ENCODE results near the gene GCHFR.

DNA sequence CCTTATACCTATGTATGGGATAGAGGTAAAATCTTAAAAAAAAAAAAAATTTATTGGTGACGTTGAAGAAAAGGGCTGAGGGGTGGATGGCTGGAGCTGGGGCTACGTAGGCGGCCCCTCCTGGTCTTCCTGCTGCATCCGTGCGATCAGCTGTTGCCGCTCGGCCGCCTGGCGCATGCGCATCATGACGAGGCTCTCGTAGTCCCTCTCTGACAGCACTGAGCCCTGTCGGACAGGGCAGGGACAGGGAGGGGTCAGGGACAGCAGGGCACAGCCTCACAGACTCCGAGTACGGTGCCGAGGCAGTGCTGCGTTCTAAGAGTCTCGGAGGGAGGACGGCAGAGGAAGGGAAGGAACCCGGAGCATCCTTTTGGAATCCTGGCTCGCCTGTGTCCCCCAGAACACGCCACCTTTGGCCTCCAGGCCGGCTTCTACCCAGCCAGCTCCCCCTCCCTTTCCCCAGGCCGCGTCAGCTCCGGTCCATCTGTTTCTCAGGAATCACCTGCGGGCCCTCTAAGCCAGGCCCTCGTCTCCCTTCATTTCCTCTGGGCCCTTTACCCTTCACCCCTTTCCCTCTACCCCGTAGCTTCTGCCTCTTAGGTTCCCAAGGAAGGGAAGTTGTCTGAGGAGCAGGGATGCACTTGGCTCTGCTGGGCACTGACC lies 4.1 kb downstream of the GCHFR start:
- no peak for TF ChIP-seq ZNF776 (tag by site-specific recombination; IDR thresholded peaks at IDR 0.05; ENCODE audit: borderline replicate concordance)
- no peak for TF ChIP-seq ZNF121 (tag by site-specific recombination; IDR thresholded peaks at IDR 0.05)
- TF ChIP-seq, protein P1, sequence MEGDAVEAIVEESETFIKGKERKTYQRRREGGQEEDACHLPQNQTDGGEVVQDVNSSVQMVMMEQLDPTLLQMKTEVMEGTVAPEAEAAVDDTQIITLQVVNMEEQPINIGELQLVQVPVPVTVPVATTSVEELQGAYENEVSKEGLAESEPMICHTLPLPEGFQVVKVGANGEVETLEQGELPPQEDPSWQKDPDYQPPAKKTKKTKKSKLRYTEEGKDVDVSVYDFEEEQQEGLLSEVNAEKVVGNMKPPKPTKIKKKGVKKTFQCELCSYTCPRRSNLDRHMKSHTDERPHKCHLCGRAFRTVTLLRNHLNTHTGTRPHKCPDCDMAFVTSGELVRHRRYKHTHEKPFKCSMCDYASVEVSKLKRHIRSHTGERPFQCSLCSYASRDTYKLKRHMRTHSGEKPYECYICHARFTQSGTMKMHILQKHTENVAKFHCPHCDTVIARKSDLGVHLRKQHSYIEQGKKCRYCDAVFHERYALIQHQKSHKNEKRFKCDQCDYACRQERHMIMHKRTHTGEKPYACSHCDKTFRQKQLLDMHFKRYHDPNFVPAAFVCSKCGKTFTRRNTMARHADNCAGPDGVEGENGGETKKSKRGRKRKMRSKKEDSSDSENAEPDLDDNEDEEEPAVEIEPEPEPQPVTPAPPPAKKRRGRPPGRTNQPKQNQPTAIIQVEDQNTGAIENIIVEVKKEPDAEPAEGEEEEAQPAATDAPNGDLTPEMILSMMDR (tag by site-specific recombination; IDR thresholded peaks at IDR 0.05) = no peak
- TF ChIP-seq ZNF544 (tag by site-specific recombination; IDR thresholded peaks at IDR 0.05) = no peak
- TF ChIP-seq BCL11A (tag by site-specific recombination; IDR thresholded peaks at IDR 0.05; ENCODE audit: low read depth) = no peak
- TF ChIP-seq ZNF707 (tag by site-specific recombination; IDR thresholded peaks at IDR 0.05) = no peak
- TF ChIP-seq ZNF184 (tag by site-specific recombination; IDR thresholded peaks at IDR 0.05) = no peak
- TF ChIP-seq ZNF701 (tag by site-specific recombination; IDR thresholded peaks at IDR 0.05) = no peak
- TF ChIP-seq, protein P2, sequence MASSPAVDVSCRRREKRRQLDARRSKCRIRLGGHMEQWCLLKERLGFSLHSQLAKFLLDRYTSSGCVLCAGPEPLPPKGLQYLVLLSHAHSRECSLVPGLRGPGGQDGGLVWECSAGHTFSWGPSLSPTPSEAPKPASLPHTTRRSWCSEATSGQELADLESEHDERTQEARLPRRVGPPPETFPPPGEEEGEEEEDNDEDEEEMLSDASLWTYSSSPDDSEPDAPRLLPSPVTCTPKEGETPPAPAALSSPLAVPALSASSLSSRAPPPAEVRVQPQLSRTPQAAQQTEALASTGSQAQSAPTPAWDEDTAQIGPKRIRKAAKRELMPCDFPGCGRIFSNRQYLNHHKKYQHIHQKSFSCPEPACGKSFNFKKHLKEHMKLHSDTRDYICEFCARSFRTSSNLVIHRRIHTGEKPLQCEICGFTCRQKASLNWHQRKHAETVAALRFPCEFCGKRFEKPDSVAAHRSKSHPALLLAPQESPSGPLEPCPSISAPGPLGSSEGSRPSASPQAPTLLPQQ (tag by site-specific recombination; IDR thresholded peaks at IDR 0.05) = no peak
- TF ChIP-seq ZNF23 (tag by site-specific recombination; IDR thresholded peaks at IDR 0.05; ENCODE audit: borderline replicate concordance) = no peak
- no peak for TF ChIP-seq ZNF629 (tag by site-specific recombination; IDR thresholded peaks at IDR 0.05)
- TF ChIP-seq ZNF830 (tag by site-specific recombination; IDR thresholded peaks at IDR 0.05; ENCODE audit: low read depth) = no peak

Data from HEK293 (cell line).